Kidney (tissue), 14 donors: ENCODE measurements around the gene SPPL2B. TPM values are rescaled to one million over a fixed set of nuclear protein-coding genes. Genes with fewer than 3 reads are reported as not detected.

Experiments used
- DNase-seq, 5 donors: peaks; one replicate each; pipeline ENCODE4 v3.0.0-alpha.2; 2013 to 2020
- FAIRE-seq: peaks from 2 replicates; lab custom pipeline; 2012; peaks lifted over from hg19 to GRCh38; lab: Jason Lieb, UNC
- H3K27ac ChIP-seq, 2 donors: one replicate each; pipeline ENCODE4 v1.7.0; 2013; ENCODE audit warnings: low read depth in 2 of 2, low read length in 2 of 2, inconsistent platforms in 1 of 2
- H3K27me3 ChIP-seq: one replicate; pipeline ENCODE4 v1.7.1; 2013; ENCODE audit warnings: low read length, inconsistent platforms; ENCODE audit not compliant: control insufficient read depth, insufficient read depth
- H3K36me3 ChIP-seq, 3 donors: one replicate each; pipeline versions ENCODE4 v1.7.0 to v1.7.1; 2013; ENCODE audit warnings: low read length in 3 of 3, control low read depth in 1 of 3, inconsistent platforms in 1 of 3; ENCODE audit not compliant: insufficient read depth in 3 of 3, control insufficient read depth in 2 of 3
- H3K4me1 ChIP-seq, 3 donors: one replicate each; pipeline versions ENCODE4 v1.7.0 to v1.7.1; 2013; ENCODE audit warnings: low read length in 3 of 3, inconsistent platforms in 1 of 3, low read depth in 1 of 3; ENCODE audit not compliant: control insufficient read depth in 2 of 3, insufficient read depth in 2 of 3
- H3K4me3 ChIP-seq, 3 donors: one replicate each; pipeline versions ENCODE4 v1.7.0 to v1.8.1; 2013; ENCODE audit warnings: low read length in 3 of 3, control low read depth in 1 of 3, inconsistent platforms in 1 of 3
- H3K9ac ChIP-seq, 3 donors: one replicate each; pipeline versions ENCODE4 v1.7.0 to v1.7.1; 2013; ENCODE audit warnings: low read length in 3 of 3, control low read depth in 1 of 3, inconsistent platforms in 1 of 3
- H3K9me3 ChIP-seq, 3 donors: one replicate each; pipeline versions ENCODE4 v1.7.0 to v1.7.1; 2013; ENCODE audit warnings: low read length in 3 of 3, control low read depth in 1 of 3, inconsistent platforms in 1 of 3; ENCODE audit not compliant: control insufficient read depth in 2 of 3, insufficient read depth in 1 of 3
- intact Hi-C: fragments of 100-400 bp; cut with DNase I; formaldehyde crosslinking; loops from one replicate; pipeline ENCODE4 v1.11.1; 2022
- polyA plus RNA-seq: library from polyadenylated mRNA; stranded (reverse); fragments of 350-450 nt; fragmentation: Illumina TruSeq; extraction: RNeasy Lipid Tissue Mini Kit (QIAGEN cat#74804); gene quantifications from one replicate; pipeline ENCODE4 v1.2.3, GENCODE V29; 2014; ENCODE audit warnings: low read depth, low replicate concordance; ENCODE audit not compliant: insufficient read depth
- total RNA-seq: library from RNA; stranded (reverse); fragmentation: NEBNext Ultra II Directional; extraction: Animal tissue kit (Norgen Biotek cat#: 25700); gene quantifications from one replicate; pipeline ENCODE4 v1.2.1, GENCODE V29; 2021
- TF ChIP-seq, protein P1 (sequence below): IDR thresholded peaks from 3 replicates; pipeline ENCODE4 v1.5.1; 2012; ENCODE audit warnings: mild to moderate bottlenecking, moderate library complexity, borderline replicate concordance; ENCODE audit not compliant: insufficient read depth; ENCODE audit errors: extremely low read depth
- donor health status: control.
- donor health status: control.
- donor health status: control.
- donor health status: control.
- donor health status: control.
- donor health status: DM: yes; HTN: yes; CAD: no.
- donor health status: Normal renal cell carcinoma (clear cell type).

Gene SPPL2B
- total and polyA plus RNA-seq, 2 donors from 2014 or later: 25.3 to 94.1 TPM

DNA sequence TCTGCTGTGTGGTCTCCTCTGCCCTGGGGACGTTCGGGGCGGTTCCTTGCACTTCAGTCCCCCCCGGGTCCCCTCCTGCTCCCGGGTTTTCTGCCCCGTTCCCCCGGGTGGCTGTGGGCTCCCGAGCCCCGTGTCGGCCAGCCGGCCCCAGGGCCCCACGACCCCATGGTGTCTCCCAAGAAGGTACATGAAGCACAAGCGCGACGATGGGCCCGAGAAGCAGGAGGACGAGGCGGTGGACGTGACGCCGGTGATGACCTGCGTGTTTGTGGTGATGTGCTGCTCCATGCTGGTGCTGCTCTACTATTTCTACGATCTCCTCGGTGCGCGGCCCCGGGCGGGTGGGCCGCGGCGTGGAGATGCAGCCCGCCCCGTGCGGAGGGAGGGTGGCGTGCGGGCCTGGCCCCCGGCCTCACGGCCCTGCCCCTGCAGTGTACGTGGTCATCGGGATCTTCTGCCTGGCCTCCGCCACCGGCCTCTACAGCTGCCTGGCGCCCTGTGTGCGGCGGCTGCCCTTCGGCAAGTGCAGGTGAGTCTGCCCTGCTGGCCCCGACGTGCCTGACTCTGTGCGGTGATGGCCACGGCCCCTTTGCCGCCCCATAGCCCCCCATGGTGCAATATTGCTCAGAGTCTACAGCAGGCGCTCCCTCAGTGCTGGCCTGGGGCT, 11.3 kb downstream of the SPPL2B start:
- H3K9me3 ChIP-seq: no peaks in the 10 kb centered on the region
- H3K27ac ChIP-seq: no peak overlapping the region
- no peak overlapping the region for H3K4me3 ChIP-seq
- no peak overlapping the region for H3K9ac ChIP-seq
- no peaks in the 10 kb centered on the region for H3K4me1 ChIP-seq
- H3K27me3 ChIP-seq: no peaks in the 10 kb centered on the region
- DNase-seq (peak in 1 of 5 donors; percentile 67), FAIRE-seq (no peak)
- TF ChIP-seq, protein P1, sequence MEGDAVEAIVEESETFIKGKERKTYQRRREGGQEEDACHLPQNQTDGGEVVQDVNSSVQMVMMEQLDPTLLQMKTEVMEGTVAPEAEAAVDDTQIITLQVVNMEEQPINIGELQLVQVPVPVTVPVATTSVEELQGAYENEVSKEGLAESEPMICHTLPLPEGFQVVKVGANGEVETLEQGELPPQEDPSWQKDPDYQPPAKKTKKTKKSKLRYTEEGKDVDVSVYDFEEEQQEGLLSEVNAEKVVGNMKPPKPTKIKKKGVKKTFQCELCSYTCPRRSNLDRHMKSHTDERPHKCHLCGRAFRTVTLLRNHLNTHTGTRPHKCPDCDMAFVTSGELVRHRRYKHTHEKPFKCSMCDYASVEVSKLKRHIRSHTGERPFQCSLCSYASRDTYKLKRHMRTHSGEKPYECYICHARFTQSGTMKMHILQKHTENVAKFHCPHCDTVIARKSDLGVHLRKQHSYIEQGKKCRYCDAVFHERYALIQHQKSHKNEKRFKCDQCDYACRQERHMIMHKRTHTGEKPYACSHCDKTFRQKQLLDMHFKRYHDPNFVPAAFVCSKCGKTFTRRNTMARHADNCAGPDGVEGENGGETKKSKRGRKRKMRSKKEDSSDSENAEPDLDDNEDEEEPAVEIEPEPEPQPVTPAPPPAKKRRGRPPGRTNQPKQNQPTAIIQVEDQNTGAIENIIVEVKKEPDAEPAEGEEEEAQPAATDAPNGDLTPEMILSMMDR: no peak
- peaks cover 0 to 9% (median 3%) of the 10 kb centered on the region in 3 donors for H3K36me3 ChIP-seq
- intact Hi-C loops: no loop called here

DNA sequence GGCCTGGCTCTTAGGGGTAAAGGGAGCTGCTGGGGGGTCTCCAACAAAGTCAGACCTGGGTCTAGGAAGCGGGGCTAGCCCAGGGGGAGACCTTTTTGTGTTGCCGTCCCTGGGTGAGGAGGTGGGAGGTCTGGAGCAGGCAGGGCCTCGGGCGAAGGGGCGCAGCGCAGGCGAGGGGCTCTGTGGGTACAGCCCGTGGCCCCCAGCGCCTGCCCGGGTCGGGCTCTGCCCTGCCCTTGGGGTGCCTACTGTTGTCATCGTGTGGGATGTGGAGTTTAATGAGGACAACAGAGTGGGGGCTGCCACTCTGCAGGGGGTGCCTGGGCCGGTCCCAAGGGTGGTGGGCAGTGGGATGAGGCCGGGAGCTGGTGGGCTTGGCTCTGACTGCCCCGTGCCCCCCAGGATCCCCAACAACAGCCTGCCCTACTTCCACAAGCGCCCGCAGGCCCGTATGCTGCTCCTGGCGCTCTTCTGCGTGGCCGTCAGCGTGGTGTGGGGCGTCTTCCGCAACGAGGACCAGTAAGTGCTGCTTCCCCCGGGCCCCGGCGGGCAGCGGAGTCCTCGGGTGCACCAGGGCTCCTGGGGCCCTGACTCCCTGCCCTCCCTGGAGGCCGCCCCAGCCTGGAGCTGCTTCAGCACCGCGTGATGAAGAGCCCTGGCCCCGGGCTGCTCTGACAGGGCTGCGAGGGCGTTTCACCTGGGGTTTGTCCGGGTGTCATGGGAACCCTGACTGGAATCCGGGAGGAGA, 12.2 kb downstream of the SPPL2B start:
- H3K36me3 ChIP-seq: peaks cover 0 to 9% (median 3%) of the 10 kb centered on the region in 3 donors
- H3K4me1 ChIP-seq: no peaks in the 10 kb centered on the region
- no peak overlapping the region for H3K27ac ChIP-seq
- no peak overlapping the region for H3K4me3 ChIP-seq
- no peak for FAIRE-seq
- H3K9ac ChIP-seq: no peak overlapping the region
- TF ChIP-seq, protein P1: no peak
- no peaks in the 10 kb centered on the region for H3K27me3 ChIP-seq
- peak in 1 of 5 donors; percentile 64 for DNase-seq
- intact Hi-C loops: no loop called here
- H3K9me3 ChIP-seq: no peaks in the 10 kb centered on the region

DNA sequence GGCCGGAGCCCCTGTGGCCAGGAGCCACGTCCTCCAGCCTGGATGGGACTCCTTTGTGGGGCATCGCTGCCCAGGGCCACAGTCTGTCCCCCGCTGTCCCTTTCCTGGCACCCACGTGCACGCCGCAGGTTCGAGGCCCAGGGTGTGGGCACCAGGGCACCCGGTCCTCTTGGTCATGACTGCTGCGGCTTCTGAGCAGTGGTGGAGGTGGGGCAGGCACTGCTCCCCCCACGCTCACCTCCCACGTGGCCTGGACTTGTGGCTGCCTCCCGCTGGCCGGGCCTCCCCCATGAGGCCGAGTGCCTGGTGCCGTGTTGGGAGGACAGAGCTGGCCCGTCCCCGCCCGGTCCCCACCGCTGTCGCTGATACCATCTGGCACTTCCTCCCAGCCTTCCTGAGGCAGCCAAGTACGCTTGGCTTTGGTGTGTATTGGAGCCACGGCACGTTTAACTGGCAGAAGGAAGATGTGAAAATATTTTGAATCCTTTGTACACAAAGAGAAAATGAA, 12.8 kb downstream of the SPPL2B start:
- Histone ChIP-seq H3K36me3 (peaks cover 0 to 9% (median 2%) of the 10 kb centered on the region in 3 donors), H3K27me3 (no peaks in the 10 kb centered on the region), H3K4me3 (no peak overlapping the region), H3K27ac (no peak overlapping the region), H3K9me3 (no peaks in the 10 kb centered on the region), H3K9ac (no peak overlapping the region), H3K4me1 (no peaks in the 10 kb centered on the region)
- intact Hi-C loops: no loop called here
- DNase-seq (peak in 1 of 5 donors; percentile 63), FAIRE-seq (no peak)
- TF ChIP-seq, protein P1: no peak
